ENCODE measurements around the gene MRPS11.
"Not testable (repeated sequence)": the region's sequence is repeated elsewhere in the genome, so short reads cannot be mapped to it uniquely, and the experiment has no call there.

Gene MRPS11

GRCh38 chr15:88467073-88467934, at the start of gene MRPS11, which contains the start of gene MRPL46:
Gene MRPS11, plus strand, starts transcription at chr15:88467708. Its CDS starts 10 bp downstream, at chr15:88467718.
Gene MRPL46, minus strand, starts transcription at chr15:88467388. Its CDS starts 11 bp downstream, at chr15:88467377.
- peak; percentile 90 for DNase-seq (ENCODE audit: low read depth)

- DNase-seq (ENCODE audit: low read depth): peak; percentile 63
Observed at GRCh38 chr15:88419830-88420229, 47.7 kb upstream of the MRPS11 start.

GRCh38 chr15:88423331-88423730, 44.2 kb upstream of the MRPS11 start:
- DNase-seq (ENCODE audit: low read depth): no peak

GRCh38 chr15:88426304-88426703, 41.2 kb upstream of the MRPS11 start:
- DNase-seq (ENCODE audit: low read depth): no peak

GRCh38 chr15:88428053-88428452, 39.5 kb upstream of the MRPS11 start:
- DNase-seq (ENCODE audit: low read depth): no peak

GRCh38 chr15:88428805-88429605, 38.5 kb upstream of the MRPS11 start:
- DNase-seq (ENCODE audit: low read depth): no peak

GRCh38 chr15:88430051-88430450, 37.5 kb upstream of the MRPS11 start:
- DNase-seq (ENCODE audit: low read depth): no peak

- DNase-seq (ENCODE audit: low read depth): no peak
Observed at GRCh38 chr15:88431441-88431840, 36.1 kb upstream of the MRPS11 start.

- DNase-seq (ENCODE audit: low read depth): no peak
Observed at GRCh38 chr15:88433046-88433685, 34.3 kb upstream of the MRPS11 start.

GRCh38 chr15:88434106-88434505, 33.4 kb upstream of the MRPS11 start:
- DNase-seq (ENCODE audit: low read depth): not testable (repeated sequence)

GRCh38 chr15:88438181-88438580, 29.3 kb upstream of the MRPS11 start:
- DNase-seq (ENCODE audit: low read depth): no peak

GRCh38 chr15:88440021-88440420, 27.5 kb upstream of the MRPS11 start:
- DNase-seq (ENCODE audit: low read depth): peak; percentile 85

- no peak for DNase-seq (ENCODE audit: low read depth)
Observed at GRCh38 chr15:88441076-88441730, 26.3 kb upstream of the MRPS11 start.

- DNase-seq (ENCODE audit: low read depth): no peak
Observed at GRCh38 chr15:88447206-88447605, 20.3 kb upstream of the MRPS11 start.

- no peak for DNase-seq (ENCODE audit: low read depth)
Observed at GRCh38 chr15:88447741-88448140, 19.8 kb upstream of the MRPS11 start.

GRCh38 chr15:88448991-88449461, 18.5 kb upstream of the MRPS11 start:
- DNase-seq (ENCODE audit: low read depth): no peak

- no peak for DNase-seq (ENCODE audit: low read depth)
Observed at GRCh38 chr15:88449581-88449980, 17.9 kb upstream of the MRPS11 start.

- DNase-seq (ENCODE audit: low read depth): peak; percentile 75
Observed at GRCh38 chr15:88450125-88450798, 17.2 kb upstream of the MRPS11 start.

- no peak for DNase-seq (ENCODE audit: low read depth)
Observed at GRCh38 chr15:88453651-88454050, 13.9 kb upstream of the MRPS11 start.

GRCh38 chr15:88454236-88454635, 13.3 kb upstream of the MRPS11 start:
- DNase-seq (ENCODE audit: low read depth): peak; percentile 64
